GM12872 (cell line): ENCODE results near the gene DEFB118.

Source experiments
- CTCF ChIP-seq: IDR thresholded peaks from 3 replicates; pipeline ENCODE4 v1.5.1; 2011; ENCODE audit warnings: low read depth, mild to moderate bottlenecking, low read length, moderate library complexity; ENCODE audit not compliant: insufficient read depth

Gene DEFB118

GRCh38 chr20:31368301-31368700 lies at the start of gene DEFB118:
Gene DEFB118, plus strand, starts transcription at chr20:31368601. Its CDS starts 50 bp downstream, at chr20:31368651.
- TF ChIP-seq CTCF: no peak

- no peak for TF ChIP-seq CTCF
These were observed 45.9 kb upstream of the DEFB118 start for GRCh38 chr20:31322504-31322903.

- no peak for TF ChIP-seq CTCF
These were observed 37.5 kb upstream of the DEFB118 start for GRCh38 chr20:31330893-31331292.

- TF ChIP-seq CTCF: no peak
These were observed 26.9 kb upstream of the DEFB118 start for GRCh38 chr20:31341470-31341869.

- TF ChIP-seq CTCF: no peak
These were observed 12.4 kb upstream of the DEFB118 start for GRCh38 chr20:31355981-31356380.

GRCh38 chr20:31363295-31363694 lies 5.1 kb upstream of the DEFB118 start:
- TF ChIP-seq CTCF: no peak

GRCh38 chr20:31374346-31374745 lies 5.9 kb downstream of the DEFB118 start:
- no peak for TF ChIP-seq CTCF

- no peak for TF ChIP-seq CTCF
These were observed 22.1 kb downstream of the DEFB118 start, which contains the start of gene DEFB119 for GRCh38 chr20:31390490-31390889. Gene DEFB119, minus strand, starts transcription at chr20:31390590. Its CDS starts 107 bp downstream, at chr20:31390483.
